ENCODE measurements around the gene ZIC1. TPM values are rescaled to one million over a fixed set of nuclear protein-coding genes. Genes with fewer than 3 reads are reported as not detected.

ZIC1 gene
- total RNA-seq, 1 experiment from 2014 or later, result not detected

DNA sequence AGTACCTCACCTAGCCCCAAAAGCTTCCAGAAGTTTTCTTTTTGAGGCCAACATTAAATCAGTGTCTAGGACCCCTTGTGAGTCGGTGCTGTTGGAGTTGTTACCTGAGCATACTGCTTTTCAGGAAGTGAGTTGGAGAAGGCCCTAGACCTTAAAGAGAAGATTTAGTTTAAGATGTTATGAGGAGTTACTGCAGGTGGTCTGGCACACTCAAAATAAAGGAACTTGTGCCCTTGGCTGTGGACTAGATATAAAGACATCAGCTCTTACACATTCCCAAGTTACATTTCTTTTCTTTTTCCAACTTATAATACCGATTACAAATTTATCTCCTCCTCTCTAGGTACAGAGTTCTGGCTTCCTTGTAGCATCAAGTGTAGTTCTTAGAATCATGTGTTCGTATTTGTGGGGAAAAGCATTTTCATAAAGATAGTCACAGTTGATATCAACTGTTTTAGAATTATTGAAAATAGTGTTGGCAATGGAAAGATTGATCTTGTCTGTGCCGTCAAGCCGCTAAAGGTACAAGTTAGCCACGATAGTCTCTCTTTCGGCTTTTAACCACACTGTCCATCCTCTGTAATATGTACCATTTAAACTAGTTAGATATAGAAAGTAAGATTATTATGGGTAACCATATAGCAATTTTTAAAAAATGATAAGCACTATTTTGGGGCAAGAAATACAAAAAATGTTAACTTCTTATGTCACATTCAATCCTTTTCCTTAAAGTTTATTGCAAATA lies 8.6 kb downstream of the ZIC1 start:
- intact Hi-C loops (cut with micrococcal nuclease), result no loop called here
- no peak overlapping the region for H3K9ac ChIP-seq (ENCODE audit: low read length)

GRCh38 chr3:147418371-147418781 lies 9.2 kb downstream of the ZIC1 start:
- DNase-seq (no peak), ATAC-seq (no peak)
- no peaks in the 10 kb centered on the region for H4K20me1 ChIP-seq (ENCODE audit: low read length)
- no peak overlapping the region for H3K4me2 ChIP-seq (ENCODE audit: low read length)
- TF ChIP-seq EZH2phosphoT487 (IDR thresholded peaks at IDR 0.05; ENCODE audit: borderline replicate concordance, low read length) (no peak), EZH2 (IDR thresholded peaks at IDR 0.05; ENCODE audit: low read length, unreplicated experiment) (no peak)
- TF ChIP-seq, protein P1, sequence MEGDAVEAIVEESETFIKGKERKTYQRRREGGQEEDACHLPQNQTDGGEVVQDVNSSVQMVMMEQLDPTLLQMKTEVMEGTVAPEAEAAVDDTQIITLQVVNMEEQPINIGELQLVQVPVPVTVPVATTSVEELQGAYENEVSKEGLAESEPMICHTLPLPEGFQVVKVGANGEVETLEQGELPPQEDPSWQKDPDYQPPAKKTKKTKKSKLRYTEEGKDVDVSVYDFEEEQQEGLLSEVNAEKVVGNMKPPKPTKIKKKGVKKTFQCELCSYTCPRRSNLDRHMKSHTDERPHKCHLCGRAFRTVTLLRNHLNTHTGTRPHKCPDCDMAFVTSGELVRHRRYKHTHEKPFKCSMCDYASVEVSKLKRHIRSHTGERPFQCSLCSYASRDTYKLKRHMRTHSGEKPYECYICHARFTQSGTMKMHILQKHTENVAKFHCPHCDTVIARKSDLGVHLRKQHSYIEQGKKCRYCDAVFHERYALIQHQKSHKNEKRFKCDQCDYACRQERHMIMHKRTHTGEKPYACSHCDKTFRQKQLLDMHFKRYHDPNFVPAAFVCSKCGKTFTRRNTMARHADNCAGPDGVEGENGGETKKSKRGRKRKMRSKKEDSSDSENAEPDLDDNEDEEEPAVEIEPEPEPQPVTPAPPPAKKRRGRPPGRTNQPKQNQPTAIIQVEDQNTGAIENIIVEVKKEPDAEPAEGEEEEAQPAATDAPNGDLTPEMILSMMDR (conservative IDR thresholded peaks at IDR 0.05; ENCODE audit: low read depth, low read length), result no peak
- H3K27ac ChIP-seq (ENCODE audit: low read length), result no peak overlapping the region
- ChIA-PET CTCF (no interaction called here), POLR2A (ENCODE audit: unreplicated experiment) (interaction anchor here (0.5 kb wide), 1 partner anchor 39 kb away, joined by 10 read pairs; no protein-coding TSS in a partner anchor)
- no peaks in the 10 kb centered on the region for H3K36me3 ChIP-seq (ENCODE audit: low read depth, low read length)
- no peak overlapping the region for H3K9ac ChIP-seq (ENCODE audit: low read length)
- H3F3A ChIP-seq (ENCODE audit: low read length, unreplicated experiment), result no peaks in the 10 kb centered on the region
- intact Hi-C loops (cut with micrococcal nuclease), result no loop called here
- H3K4me3 ChIP-seq (ENCODE audit: low read length), result no peak overlapping the region
- no peaks in the 10 kb centered on the region for H3K79me2 ChIP-seq (ENCODE audit: low read length)
- no peak overlapping the region for H2AFZ ChIP-seq (ENCODE audit: low read length)
- no TSS peak for BruUV-seq (replicated peaks)
- no peaks in the 10 kb centered on the region for H3K4me1 ChIP-seq (ENCODE audit: insufficient read depth, low read length)
- no peaks in the 10 kb centered on the region for H3K9me2 ChIP-seq (replicated peaks; ENCODE audit: low read length)
- H3K27me3 ChIP-seq (ENCODE audit: low read length), result peaks cover 93% of the 10 kb centered on the region
- no peaks in the 10 kb centered on the region for H3K9me3 ChIP-seq (ENCODE audit: low read length)

More for the DNA sequence above, 8.6 kb downstream of the ZIC1 start:
- Histone ChIP-seq H4K20me1 (ENCODE audit: low read length) (no peaks in the 10 kb centered on the region), H2AFZ (ENCODE audit: low read length) (no peak overlapping the region), H3K27ac (ENCODE audit: low read length) (no peak overlapping the region), H3K36me3 (ENCODE audit: low read depth, low read length) (no peaks in the 10 kb centered on the region), H3K79me2 (ENCODE audit: low read length) (no peaks in the 10 kb centered on the region), H3K9me3 (ENCODE audit: low read length) (no peaks in the 10 kb centered on the region), H3K9me2 (replicated peaks; ENCODE audit: low read length) (no peaks in the 10 kb centered on the region), H3K4me2 (ENCODE audit: low read length) (no peak overlapping the region), H3K27me3 (ENCODE audit: low read length) (peaks cover 93% of the 10 kb centered on the region), H3K4me3 (ENCODE audit: low read length) (no peak overlapping the region), H3K4me1 (ENCODE audit: insufficient read depth, low read length) (no peaks in the 10 kb centered on the region), H3F3A (ENCODE audit: low read length, unreplicated experiment) (no peaks in the 10 kb centered on the region)
- TF ChIP-seq EZH2 (IDR thresholded peaks at IDR 0.05; ENCODE audit: low read length, unreplicated experiment) (no peak), EZH2phosphoT487 (IDR thresholded peaks at IDR 0.05; ENCODE audit: borderline replicate concordance, low read length) (no peak)
- TF ChIP-seq, protein P1 (conservative IDR thresholded peaks at IDR 0.05; ENCODE audit: low read depth, low read length), result no peak
- CTCF ChIA-PET, result no interaction called here
- no peak for DNase-seq
- BruUV-seq (replicated peaks), result no TSS peak
- POLR2A ChIA-PET (ENCODE audit: unreplicated experiment), result no interaction called here
- ATAC-seq, result no peak
